ENCODE results near the gene PNRC1. TPM values are rescaled to one million over a fixed set of nuclear protein-coding genes. Genes with fewer than 3 reads are reported as not detected.
"Not testable (repeated sequence)": the region's sequence is repeated elsewhere in the genome, so short reads cannot be mapped to it uniquely, and the experiment has no call there.

PNRC1 gene
- total RNA-seq, 1 experiment from 2014 or later: 9.3 TPM

DNA sequence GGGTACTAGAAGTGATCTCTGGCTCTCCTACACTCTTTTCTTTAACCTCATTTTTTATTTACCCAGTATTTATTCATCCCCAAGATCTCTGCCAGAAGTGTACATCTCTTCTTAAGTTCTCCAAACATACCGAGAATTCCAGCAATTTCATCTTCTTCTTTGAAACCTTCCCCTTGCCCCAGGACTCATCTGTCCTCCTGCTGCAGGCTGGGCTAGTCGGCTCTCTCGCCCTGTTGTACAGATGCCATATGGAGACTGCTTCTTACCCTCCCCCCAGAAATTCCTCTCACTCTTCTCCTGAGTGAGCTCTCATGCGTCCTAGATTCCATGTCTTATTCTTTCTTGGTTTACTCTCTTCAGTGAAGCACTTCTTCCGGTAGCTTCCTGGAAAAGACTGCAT, 21.9 kb upstream of the PNRC1 start:
- no TSS peak for BruUV-seq (replicated peaks)
- ChIA-PET POLR2A (ENCODE audit: unreplicated experiment) (no interaction called here), CTCF (no interaction called here)
- H2AFZ ChIP-seq (ENCODE audit: low read length): no peak overlapping the region
- H3K4me3 ChIP-seq (ENCODE audit: low read length): no peak overlapping the region
- H3K4me2 ChIP-seq (ENCODE audit: low read length): no peak overlapping the region
- H3K79me2 ChIP-seq (ENCODE audit: low read length): no peaks in the 10 kb centered on the region
- ATAC-seq: no peak
- no peaks in the 10 kb centered on the region for H3K4me1 ChIP-seq (ENCODE audit: insufficient read depth, low read length)
- no peaks in the 10 kb centered on the region for H3K9me3 ChIP-seq (ENCODE audit: low read length)
- TF ChIP-seq, protein P1, sequence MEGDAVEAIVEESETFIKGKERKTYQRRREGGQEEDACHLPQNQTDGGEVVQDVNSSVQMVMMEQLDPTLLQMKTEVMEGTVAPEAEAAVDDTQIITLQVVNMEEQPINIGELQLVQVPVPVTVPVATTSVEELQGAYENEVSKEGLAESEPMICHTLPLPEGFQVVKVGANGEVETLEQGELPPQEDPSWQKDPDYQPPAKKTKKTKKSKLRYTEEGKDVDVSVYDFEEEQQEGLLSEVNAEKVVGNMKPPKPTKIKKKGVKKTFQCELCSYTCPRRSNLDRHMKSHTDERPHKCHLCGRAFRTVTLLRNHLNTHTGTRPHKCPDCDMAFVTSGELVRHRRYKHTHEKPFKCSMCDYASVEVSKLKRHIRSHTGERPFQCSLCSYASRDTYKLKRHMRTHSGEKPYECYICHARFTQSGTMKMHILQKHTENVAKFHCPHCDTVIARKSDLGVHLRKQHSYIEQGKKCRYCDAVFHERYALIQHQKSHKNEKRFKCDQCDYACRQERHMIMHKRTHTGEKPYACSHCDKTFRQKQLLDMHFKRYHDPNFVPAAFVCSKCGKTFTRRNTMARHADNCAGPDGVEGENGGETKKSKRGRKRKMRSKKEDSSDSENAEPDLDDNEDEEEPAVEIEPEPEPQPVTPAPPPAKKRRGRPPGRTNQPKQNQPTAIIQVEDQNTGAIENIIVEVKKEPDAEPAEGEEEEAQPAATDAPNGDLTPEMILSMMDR (conservative IDR thresholded peaks at IDR 0.05; ENCODE audit: low read depth, low read length): no peak
- no peaks in the 10 kb centered on the region for H3K27me3 ChIP-seq (ENCODE audit: low read length)
- H3K9me2 ChIP-seq (replicated peaks; ENCODE audit: low read length): no peaks in the 10 kb centered on the region
- no peaks in the 10 kb centered on the region for H3K36me3 ChIP-seq (ENCODE audit: low read depth, low read length)
- H4K20me1 ChIP-seq (ENCODE audit: low read length): no peaks in the 10 kb centered on the region
- H3K9ac ChIP-seq (ENCODE audit: low read length): no peak overlapping the region
- DNase-seq: no peak
- intact Hi-C loops (cut with micrococcal nuclease): no loop called here
- H3F3A ChIP-seq (ENCODE audit: low read length, unreplicated experiment): no peaks in the 10 kb centered on the region
- no peak overlapping the region for H3K27ac ChIP-seq (ENCODE audit: low read length)

DNA sequence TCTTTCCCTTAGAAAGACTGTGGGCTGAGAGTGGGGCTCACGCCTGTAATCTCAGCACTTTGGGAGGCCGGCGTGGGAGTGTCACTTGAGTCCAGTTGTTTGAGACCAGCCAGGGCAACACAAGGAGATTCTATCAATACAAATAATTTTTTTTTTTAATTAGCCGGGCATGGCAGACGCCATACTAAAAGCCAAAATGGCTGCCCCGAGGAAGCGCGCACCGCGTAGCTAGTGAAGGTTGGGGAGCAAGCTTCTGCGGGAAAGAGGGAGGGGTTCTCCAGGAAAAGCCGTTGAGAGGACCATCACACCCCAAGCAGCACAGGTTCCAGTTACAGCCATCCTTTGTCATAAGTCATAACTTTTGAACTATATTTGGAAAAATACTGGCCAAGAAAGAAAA, 21.3 kb upstream of the PNRC1 start:
- no peaks in the 10 kb centered on the region for H3K27me3 ChIP-seq (ENCODE audit: low read length)
- TF ChIP-seq, protein P1 (conservative IDR thresholded peaks at IDR 0.05; ENCODE audit: low read depth, low read length): no peak
- TF ChIP-seq EZH2 (IDR thresholded peaks at IDR 0.05; ENCODE audit: low read length, unreplicated experiment): no peak
- TF ChIP-seq EZH2phosphoT487 (IDR thresholded peaks at IDR 0.05; ENCODE audit: borderline replicate concordance, low read length): no peak
- no peak overlapping the region for H3K4me2 ChIP-seq (ENCODE audit: low read length)
- no peaks in the 10 kb centered on the region for H4K20me1 ChIP-seq (ENCODE audit: low read length)
- H3K9ac ChIP-seq (ENCODE audit: low read length): no peak overlapping the region
- intact Hi-C loops (cut with micrococcal nuclease): no loop called here
- no TSS peak for BruUV-seq (replicated peaks)
- no peak for ATAC-seq
- H3K4me3 ChIP-seq (ENCODE audit: low read length): no peak overlapping the region
- no peak for DNase-seq
- H3K79me2 ChIP-seq (ENCODE audit: low read length): no peaks in the 10 kb centered on the region
- no peaks in the 10 kb centered on the region for H3K36me3 ChIP-seq (ENCODE audit: low read depth, low read length)
- ChIA-PET POLR2A (ENCODE audit: unreplicated experiment) (no interaction called here), CTCF (no interaction called here)
- no peak overlapping the region for H3K27ac ChIP-seq (ENCODE audit: low read length)
- H3K4me1 ChIP-seq (ENCODE audit: insufficient read depth, low read length): no peaks in the 10 kb centered on the region
- no peaks in the 10 kb centered on the region for H3K9me2 ChIP-seq (replicated peaks; ENCODE audit: low read length)
- H3F3A ChIP-seq (ENCODE audit: low read length, unreplicated experiment): no peaks in the 10 kb centered on the region
- no peaks in the 10 kb centered on the region for H3K9me3 ChIP-seq (ENCODE audit: low read length)
- H2AFZ ChIP-seq (ENCODE audit: low read length): no peak overlapping the region

DNA sequence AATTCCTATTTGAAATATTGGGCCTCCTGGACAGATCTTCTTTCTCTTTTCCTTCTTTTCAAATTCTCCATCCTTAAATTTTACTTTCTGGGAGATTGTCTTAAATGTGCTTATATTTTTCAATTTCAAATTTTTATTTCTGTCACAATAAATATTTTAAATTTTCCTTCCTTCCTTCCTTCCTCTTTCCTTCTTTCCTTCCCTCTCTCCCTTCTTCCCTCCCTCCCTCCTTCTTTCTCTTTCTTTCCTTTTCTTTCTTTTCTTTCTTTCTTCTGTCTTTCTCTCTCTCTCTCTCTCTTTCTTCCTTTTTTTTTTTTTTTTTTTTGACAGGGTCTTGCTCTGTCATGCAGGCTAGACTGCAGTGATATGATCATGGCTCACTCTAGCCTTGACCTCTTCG, 16.7 kb upstream of the PNRC1 start:
- Histone ChIP-seq H3K36me3 (ENCODE audit: low read depth, low read length) (no peaks in the 10 kb centered on the region), H3K4me1 (ENCODE audit: insufficient read depth, low read length) (peaks cover 15% of the 10 kb centered on the region), H3K9me2 (replicated peaks; ENCODE audit: low read length) (no peaks in the 10 kb centered on the region), H3K4me3 (ENCODE audit: low read length) (no peak overlapping the region), H3K27me3 (ENCODE audit: low read length) (no peaks in the 10 kb centered on the region), H3K79me2 (ENCODE audit: low read length) (no peaks in the 10 kb centered on the region), H3K4me2 (ENCODE audit: low read length) (no peak overlapping the region), H2AFZ (ENCODE audit: low read length) (no peak overlapping the region), H3K27ac (ENCODE audit: low read length) (no peak overlapping the region), H3K9ac (ENCODE audit: low read length) (no peak overlapping the region), H4K20me1 (ENCODE audit: low read length) (no peaks in the 10 kb centered on the region), H3F3A (ENCODE audit: low read length, unreplicated experiment) (no peaks in the 10 kb centered on the region), H3K9me3 (ENCODE audit: low read length) (no peaks in the 10 kb centered on the region)
- BruUV-seq (replicated peaks): no TSS peak
- POLR2A ChIA-PET (ENCODE audit: unreplicated experiment): no interaction called here
- CTCF ChIA-PET: no interaction called here
- TF ChIP-seq EZH2phosphoT487 (IDR thresholded peaks at IDR 0.05; ENCODE audit: borderline replicate concordance, low read length): no peak
- TF ChIP-seq, protein P1 (conservative IDR thresholded peaks at IDR 0.05; ENCODE audit: low read depth, low read length): no peak
- no peak for TF ChIP-seq EZH2 (IDR thresholded peaks at IDR 0.05; ENCODE audit: low read length, unreplicated experiment)
- intact Hi-C loops (cut with micrococcal nuclease): no loop called here
- DNase-seq: no peak
- ATAC-seq: no peak

DNA sequence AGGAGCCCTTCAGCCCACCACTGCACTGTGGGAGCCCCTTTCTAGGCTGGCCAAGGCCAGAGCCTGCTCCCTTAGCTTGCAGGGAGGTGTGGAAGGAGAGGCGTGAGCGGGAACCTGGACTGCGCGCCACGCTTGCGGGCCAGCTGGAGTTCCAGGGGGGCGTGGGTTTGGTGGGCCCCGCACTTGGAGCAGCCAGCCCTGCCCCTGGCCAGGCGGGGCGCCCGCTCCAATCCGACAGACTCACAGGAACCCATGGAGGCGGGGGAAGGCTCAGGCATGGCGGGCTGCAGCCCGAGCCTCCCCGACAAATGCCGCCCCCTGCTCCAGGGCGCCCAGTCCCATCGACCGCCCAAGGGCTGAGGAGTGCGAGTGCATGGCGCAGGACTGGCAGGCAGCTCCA, 15.6 kb upstream of the PNRC1 start:
- H3K27me3 ChIP-seq (ENCODE audit: low read length); H3K4me2 ChIP-seq (ENCODE audit: low read length); H4K20me1 ChIP-seq (ENCODE audit: low read length); H3K36me3 ChIP-seq (ENCODE audit: low read depth, low read length); POLR2A ChIA-PET (ENCODE audit: unreplicated experiment); H3K9me3 ChIP-seq (ENCODE audit: low read length); H2AFZ ChIP-seq (ENCODE audit: low read length); intact Hi-C loops (cut with micrococcal nuclease); H3K79me2 ChIP-seq (ENCODE audit: low read length); H3K4me3 ChIP-seq (ENCODE audit: low read length); H3K27ac ChIP-seq (ENCODE audit: low read length); DNase-seq; ATAC-seq; BruUV-seq (replicated peaks); H3K9ac ChIP-seq (ENCODE audit: low read length); H3F3A ChIP-seq (ENCODE audit: low read length, unreplicated experiment); H3K9me2 ChIP-seq (replicated peaks; ENCODE audit: low read length); CTCF ChIA-PET: not testable (repeated sequence)
- H3K4me1 ChIP-seq (ENCODE audit: insufficient read depth, low read length): peaks cover 15% of the 10 kb centered on the region

DNA sequence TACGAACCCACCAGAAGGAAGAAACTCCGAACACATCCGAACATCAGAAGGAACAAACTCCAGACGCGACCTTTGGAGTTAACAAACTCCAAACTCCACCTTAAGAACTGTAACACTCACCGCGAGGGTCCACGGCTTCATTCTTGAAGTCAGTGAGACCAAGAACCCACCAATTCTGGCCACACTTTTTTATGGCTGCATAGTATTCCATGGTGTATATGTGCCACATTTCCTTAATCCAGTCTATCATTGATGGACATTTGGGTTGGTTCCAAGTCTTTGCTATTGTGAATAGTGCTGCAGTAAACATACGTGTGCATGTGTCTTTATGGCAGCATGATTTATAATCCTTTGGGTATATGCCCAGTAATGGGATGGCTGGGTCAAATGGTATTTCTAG, 14.4 kb upstream of the PNRC1 start:
- H3K9me3 ChIP-seq (ENCODE audit: low read length); H3K9me2 ChIP-seq (replicated peaks; ENCODE audit: low read length); H2AFZ ChIP-seq (ENCODE audit: low read length); H3K79me2 ChIP-seq (ENCODE audit: low read length); H3K27me3 ChIP-seq (ENCODE audit: low read length); H3K9ac ChIP-seq (ENCODE audit: low read length); DNase-seq; H3K27ac ChIP-seq (ENCODE audit: low read length); H3K4me3 ChIP-seq (ENCODE audit: low read length); POLR2A ChIA-PET (ENCODE audit: unreplicated experiment); H3K36me3 ChIP-seq (ENCODE audit: low read depth, low read length); H4K20me1 ChIP-seq (ENCODE audit: low read length); ATAC-seq; intact Hi-C loops (cut with micrococcal nuclease); BruUV-seq (replicated peaks); H3K4me2 ChIP-seq (ENCODE audit: low read length); CTCF ChIA-PET; H3F3A ChIP-seq (ENCODE audit: low read length, unreplicated experiment): not testable (repeated sequence)
- H3K4me1 ChIP-seq (ENCODE audit: insufficient read depth, low read length): peaks cover 15% of the 10 kb centered on the region

All from PC-3 (cell line).